DMS 273 treated with DMSO at 0.1 percent for 48 hours (cell line): ENCODE data around the gene GIT1.

Source experiments
- DNase-seq: peaks from one replicate; lab custom pipeline; 2025; lab: John Stamatoyannopoulos, UW

Gene GIT1

GRCh38 chr17:29593591-29594518 is 4.4 kb upstream of the GIT1 start:
- peak; percentile 17 for DNase-seq

GRCh38 chr17:29592850-29593551 is 3.6 kb upstream of the GIT1 start, which contains the start of gene ANKRD13B:
TSS of gene ANKRD13B (plus strand) at chr17:29593132. CDS start at chr17:29593622, 490 bp downstream.
- peak; percentile 60 for DNase-seq

- peak; percentile 89 for DNase-seq
These were observed 2.5 kb upstream of the GIT1 start for GRCh38 chr17:29591737-29592608.

- peak; percentile 82 for DNase-seq
These were observed 1.8 kb upstream of the GIT1 start for GRCh38 chr17:29591146-29591736.

GRCh38 chr17:29590411-29591145 is 1.1 kb upstream of the GIT1 start:
- DNase-seq = peak; percentile 81

GRCh38 chr17:29588562-29589411 is 661 bp downstream of the GIT1 start:
- no peak for DNase-seq

- no peak for DNase-seq
These were observed 1.4 kb downstream of the GIT1 start for GRCh38 chr17:29588017-29588561.

- no peak for DNase-seq
These were observed 1.9 kb downstream of the GIT1 start for GRCh38 chr17:29587591-29587990.

GRCh38 chr17:29586676-29587469 is 2.6 kb downstream of the GIT1 start:
- no peak for DNase-seq

- DNase-seq = no peak
These were observed 4.2 kb downstream of the GIT1 start for GRCh38 chr17:29585080-29585751.

- no peak for DNase-seq
These were observed 4.9 kb downstream of the GIT1 start for GRCh38 chr17:29584452-29585079.

- no peak for DNase-seq
These were observed 5.9 kb downstream of the GIT1 start for GRCh38 chr17:29583324-29584248.

- DNase-seq = no peak
These were observed 6.7 kb downstream of the GIT1 start for GRCh38 chr17:29582772-29583171.

- DNase-seq = peak; percentile 49
These were observed 7.1 kb downstream of the GIT1 start for GRCh38 chr17:29582254-29582765.

GRCh38 chr17:29581583-29582253 is 7.7 kb downstream of the GIT1 start:
- DNase-seq = no peak
